Keratinocyte (primary cell): ENCODE measurements around the gene FAM107B.

Experiments used
- CTCF ChIP-seq, 3 experiments: IDR thresholded peaks in 1 of 3; conservative IDR thresholded peaks in 1 of 3; optimal IDR thresholded peaks in 1 of 3; 2 replicates in 2 of 3; 3 replicates in 1 of 3; pipeline versions ENCODE3 to v1.5.1; 2011; ENCODE audit warnings: low read length in 3 of 3, mild to moderate bottlenecking in 3 of 3, moderate library complexity in 2 of 3, control low read depth in 1 of 3, inconsistent platforms in 1 of 3; ENCODE audit not compliant: insufficient read depth in 2 of 3; ENCODE audit errors: extremely low read depth in 1 of 3
- EZH2 ChIP-seq: IDR thresholded peaks from one replicate; pipeline ENCODE4 v1.6.1; 2012; ENCODE audit warnings: inconsistent platforms, mild to moderate bottlenecking, low read length, moderate library complexity

GRCh38 chr10:14691359-14691758 lies 83.3 kb downstream of the FAM107B start:
- TF ChIP-seq CTCF (optimal IDR thresholded peaks at IDR 0.05 in 1 of 3, IDR thresholded peaks at IDR 0.05 in 1 of 3, conservative IDR thresholded peaks at IDR 0.05 in 1 of 3; ENCODE audit: extremely low read depth in 1 of 3, insufficient read depth in 2 of 3, low read length in 3 of 3), result no peak
- no peak for TF ChIP-seq EZH2
